NCI-H187 treated with DMSO at 0.1 percent for 48 hours (cell line): ENCODE measurements around the gene MRPL20.

Experiments
- DNase-seq: peaks from one replicate; lab custom pipeline; 2025; lab: John Stamatoyannopoulos, UW

MRPL20 gene

DNA sequence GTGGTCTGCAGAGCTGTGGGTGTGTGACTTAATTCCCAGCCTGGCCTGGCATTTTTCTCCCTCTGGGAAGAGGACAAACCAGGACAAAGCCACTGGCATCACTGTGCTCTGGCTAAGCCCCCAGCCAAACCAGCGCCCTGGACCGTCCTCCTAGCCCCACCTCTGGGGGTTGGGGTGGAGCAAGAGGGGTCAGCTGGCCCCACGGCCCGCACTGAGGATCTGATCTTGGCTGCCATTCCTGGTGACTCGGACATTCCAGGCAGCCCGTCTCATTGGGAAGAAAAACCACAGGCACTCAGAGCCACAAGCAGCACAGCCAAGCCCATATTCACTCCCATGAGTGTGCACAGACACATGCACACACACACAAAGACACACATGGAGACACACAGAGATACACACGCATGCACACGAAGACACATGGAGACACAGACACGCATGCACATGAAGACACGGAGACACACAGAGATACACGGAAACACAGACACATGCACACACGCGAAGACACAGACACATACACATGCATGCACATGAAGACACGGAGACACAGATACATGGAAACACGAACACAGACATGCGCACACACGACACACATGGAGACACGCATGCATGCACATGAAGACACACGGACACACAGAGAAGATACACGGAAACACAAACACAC lies 46.5 kb downstream of the MRPL20 start:
- no peak for DNase-seq

DNA sequence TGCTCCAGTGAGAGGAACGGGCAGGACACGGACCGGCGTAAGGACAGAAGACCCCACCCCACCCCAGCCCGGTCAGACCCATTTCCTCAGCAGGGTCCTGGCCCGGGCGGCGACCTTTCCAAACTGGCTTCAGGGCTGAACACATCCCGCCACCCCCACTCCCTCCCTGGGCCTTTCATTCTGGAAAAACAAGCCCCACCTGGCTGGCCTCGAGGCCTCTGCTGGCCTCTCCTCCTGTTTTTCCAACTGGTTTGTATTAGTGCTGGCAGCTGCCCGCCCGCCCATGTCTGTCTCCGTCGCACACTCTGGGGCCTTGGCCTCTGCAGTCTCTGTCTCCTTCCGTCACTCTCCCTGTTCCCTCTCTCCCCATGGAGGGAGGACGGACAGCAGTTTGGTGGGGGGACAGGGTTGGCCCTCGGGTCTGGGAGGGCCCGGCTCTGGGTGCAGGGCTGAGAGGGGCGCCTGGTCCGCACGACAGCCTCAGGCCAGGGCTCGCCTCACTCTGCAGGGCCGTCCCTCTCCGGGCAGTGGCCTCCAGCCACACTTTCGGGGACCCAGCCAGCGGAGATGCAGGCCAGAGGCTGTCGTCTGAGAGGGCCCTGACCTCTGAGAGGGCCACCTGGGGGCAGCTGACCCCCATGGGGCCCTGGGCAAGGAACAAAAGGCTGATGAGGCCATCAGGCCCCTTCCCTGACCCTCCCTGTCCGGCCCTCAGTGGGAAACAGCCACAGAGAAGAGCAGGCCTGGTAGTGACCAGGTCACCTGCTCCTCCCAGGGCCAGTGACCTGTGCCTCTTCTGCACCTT lies 47.2 kb downstream of the MRPL20 start:
- DNase-seq = no peak

DNA sequence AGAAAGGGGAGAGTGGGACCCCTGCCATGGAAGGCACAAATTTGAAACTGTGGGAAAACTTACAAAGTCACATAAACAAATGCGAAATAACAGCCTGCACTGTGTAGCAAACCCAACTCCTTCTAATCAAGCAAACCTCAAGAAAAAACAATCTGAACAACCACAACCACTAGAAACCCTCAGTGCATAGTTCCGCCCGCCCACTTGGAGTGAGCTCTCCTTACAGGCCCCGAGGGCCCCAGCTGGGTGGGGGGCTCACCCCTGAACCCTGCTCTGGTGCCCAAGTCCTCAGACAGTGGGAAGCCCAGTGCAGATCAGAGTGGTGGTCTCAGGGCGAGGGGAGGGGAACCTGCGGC lies 47.8 kb downstream of the MRPL20 start:
- DNase-seq = no peak

DNA sequence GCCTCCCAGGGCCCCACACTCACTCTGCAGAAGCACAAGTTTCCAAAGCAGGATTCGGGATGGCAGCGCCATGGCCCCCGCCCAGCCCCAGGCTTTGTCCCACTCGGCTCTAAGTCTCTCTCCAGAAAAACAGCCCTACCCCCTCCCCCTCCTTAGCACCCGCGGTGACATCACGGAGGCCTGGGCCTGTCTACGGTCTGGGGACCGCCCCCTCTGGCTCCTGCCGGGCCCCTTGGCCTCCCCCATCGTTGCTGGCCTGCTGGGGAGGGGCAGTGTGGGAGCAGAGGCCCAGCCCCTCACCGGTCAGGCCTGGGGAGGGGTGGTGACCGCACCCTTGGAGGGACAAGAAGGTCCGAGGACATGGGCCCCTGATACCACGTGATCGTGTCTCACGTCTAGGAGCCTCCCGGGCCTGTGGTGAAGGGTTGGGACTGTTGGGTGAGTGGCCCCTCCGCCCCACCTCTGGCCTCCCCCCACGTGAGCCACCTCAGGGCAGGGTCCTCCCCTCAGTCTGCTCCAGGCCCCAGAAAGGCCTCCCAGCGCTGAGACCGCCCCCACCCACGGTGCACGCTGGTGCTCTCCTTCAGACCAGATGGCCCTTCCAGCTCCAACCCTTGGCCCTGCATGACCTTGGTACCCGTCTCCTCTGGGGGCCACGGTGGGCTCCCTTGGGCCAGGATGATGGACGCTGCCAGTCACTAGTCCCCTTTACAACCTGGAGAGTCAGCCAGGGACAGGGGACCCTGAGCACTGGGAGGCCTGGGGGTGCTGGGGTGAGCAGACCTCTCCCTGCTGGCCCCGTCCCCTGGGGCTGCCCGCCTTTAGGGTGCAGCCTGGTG lies 48.4 kb downstream of the MRPL20 start, which contains the start of gene MXRA8:
TSS of gene MXRA8 (minus strand) at position 123 of the 839 bp plus-strand sequence. CDS start at position 72, 51 bp downstream.
- DNase-seq = no peak

DNA sequence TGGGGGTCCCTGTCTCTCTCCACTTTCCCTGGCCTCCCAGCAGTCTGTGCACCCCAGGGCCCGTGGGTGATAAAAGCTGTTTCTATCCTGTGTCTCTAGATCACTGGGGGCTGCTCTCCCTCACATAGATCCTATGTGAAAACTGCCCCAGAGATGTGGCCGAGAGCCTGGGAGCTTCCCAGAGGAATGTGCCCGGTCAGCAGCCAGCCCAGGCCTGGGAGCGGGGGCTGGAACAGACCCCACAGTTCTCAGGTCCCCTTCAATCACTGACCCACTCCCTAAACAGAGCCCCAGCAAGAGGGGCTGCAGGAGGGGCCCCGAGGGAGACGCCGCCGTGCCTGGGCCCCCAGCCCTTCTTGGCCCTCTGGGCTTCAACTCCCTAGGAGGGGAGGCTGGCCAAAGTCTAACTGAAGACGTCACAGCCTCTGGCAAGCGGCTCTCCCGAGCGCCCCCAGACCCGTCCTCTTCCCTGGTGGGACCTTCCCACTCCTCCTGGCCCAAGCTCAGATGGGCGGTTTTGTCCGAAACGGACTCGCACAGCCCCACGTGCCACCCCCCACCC lies 49.1 kb downstream of the MRPL20 start:
- no peak for DNase-seq

DNA sequence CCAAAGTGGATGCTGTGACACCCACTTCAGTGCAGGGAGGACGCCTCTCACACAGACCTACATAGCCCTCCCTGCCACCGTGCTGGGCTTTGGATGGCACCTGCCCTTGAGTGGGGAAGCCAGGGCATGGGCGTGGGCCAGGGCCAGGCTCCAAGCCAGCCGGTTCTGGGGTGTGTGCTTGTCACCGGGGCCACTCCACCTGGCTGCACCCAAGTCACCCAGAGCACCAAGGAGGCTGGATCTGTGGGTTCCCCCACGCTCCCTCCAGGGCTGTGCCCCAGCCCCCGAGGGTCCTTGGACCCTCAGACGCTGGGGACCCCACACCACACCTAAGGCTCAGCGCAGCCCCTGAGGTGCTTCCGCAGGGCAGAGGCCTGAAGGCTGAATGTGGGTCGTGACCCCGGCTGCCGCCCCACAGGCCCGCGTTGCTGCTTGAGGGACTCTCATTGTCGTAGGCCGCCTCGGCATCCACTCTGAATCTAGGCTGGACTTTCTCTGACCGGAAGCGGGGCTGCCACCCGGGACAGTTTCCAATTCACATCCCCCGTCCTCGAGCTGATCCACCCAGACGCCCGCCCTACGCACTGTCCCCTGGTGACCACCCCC lies 50.2 kb downstream of the MRPL20 start:
- DNase-seq = no peak

DNA sequence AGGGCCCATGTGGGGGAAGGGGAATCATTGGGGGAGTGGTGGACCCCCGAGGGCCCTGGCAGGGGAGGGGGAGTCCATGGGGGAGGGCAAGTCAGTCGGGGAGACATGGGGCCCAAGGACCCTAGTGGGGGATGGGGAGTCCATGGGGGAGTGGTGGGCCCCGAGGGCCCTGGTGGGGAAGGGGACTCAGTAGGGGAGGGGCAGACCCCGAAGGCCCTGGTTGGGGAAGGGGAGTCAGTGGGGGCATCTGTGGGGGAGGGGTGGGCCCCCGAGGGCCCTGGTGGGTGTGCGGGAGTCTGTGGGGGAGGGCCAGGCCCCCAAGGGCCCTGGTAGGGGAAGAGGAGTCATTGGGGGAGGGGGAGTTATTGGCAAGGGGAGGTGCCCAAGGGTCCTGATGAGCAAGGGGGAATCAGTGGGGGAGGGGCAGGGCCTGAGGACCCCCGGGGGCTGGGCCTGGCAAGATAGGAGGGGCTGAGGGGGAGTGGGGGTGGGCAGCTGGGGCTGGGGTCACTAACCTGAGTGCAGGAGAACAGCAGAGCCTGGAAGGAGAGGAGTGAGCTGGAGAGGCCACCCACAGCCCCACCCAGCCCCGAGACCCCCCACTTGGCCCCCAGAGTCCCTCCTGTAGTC lies 50.8 kb downstream of the MRPL20 start:
- DNase-seq = no peak

DNA sequence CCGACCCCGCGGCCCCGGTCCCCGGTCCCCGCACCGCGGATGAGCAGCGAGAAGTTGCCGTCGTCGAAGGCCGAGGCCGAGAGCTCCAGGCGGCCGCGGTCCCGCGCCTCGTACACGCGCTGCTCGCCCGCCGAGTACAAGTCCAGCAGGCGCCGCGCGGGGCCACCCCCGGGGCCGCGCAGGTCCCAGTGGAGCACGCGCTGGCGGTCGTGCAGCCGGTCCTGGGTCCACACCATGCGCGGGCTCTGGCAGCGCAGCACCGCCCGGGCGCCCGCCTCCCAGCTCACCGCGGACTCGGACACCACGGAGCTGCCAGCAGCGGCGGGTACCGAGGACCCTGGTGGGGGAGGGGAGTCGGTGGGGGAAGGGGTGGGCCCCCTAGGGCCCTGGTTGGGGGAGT lies 51.7 kb downstream of the MRPL20 start:
- DNase-seq = no peak

DNA sequence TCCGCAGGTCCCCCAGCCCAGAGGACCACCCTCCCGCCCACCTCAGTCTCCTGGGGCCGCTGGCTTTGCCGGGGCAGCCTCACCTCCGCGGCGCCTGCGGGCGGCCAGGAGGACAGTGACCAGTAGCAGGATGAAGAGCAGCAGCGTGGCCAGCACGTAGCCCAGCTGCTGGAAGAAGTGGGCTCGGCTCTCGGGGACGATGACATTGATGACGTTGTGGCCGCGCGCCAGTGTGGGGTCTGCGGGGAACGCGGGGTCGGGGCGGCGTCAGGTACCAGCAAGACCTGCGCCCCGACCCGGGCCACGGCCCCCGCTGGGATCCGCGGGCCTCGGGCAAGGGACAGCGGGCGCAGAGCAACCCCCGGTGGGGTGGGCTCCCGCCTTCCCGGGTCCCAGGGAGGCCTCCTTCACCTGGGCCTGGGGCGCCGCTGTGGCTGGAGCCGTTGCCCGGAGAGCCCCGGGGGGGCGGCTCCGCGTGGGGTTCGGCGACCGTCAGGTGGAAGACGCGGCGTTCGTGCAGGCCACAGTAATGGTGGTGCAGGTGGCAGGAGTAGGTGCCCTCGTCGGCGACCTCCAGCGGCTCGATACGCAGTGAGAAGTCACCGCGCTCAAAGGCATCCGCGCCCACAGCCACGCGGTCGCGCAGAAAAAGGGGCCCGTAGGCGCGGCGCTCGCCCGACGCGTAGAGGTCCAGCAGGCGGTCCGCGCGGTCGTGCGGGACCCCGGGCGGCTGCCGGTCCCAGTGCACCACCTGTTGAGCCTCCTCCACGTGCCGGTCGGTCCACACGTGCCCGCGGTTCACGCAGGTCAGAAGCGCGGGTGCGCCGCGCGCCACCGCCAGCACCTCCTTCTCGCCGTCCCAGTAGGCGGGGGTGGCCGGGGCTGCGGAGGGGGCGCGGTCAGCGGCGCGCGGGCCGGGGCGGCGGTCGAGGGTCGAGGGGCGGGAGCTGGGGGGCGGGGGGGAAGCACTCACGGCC lies 52.5 kb downstream of the MRPL20 start:
- DNase-seq = no peak

DNA sequence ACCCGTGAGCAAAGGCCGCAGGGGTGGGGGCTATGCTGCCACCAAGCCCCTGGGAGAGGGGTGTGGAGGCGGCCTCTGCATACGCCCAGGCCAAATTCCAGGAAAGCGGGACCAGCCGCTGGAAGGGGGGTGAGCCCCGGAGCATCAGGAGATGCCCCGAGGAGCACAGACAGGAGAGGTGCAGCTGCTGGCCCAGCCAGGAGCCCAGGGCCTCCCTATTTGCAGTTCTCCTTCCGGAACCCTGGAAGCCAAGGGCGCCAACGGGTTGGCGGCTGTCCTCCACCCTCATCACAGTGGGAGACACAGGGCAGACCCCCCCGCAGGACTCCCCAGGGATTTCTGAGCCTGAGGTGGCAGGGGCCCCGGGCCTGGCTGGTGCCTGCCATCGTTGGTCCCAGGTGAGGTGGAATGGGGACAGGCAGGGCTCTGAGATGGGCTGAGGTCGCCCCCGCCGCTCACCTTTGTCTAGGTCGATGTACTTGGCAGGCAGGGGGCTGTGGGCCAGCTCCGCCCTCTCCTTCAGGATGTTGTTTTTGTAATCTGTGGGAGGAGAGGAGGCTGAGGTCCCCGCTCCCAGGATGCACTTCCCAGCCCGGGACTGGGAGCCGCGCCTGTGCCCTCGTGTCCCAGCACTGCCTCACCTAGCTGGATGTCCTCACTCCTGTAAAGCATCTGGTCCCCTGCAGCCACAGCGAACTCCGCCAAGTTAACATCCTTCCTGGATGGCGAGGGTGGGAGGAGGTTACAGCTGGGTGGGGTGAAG lies 53.5 kb downstream of the MRPL20 start:
- no peak for DNase-seq

DNA sequence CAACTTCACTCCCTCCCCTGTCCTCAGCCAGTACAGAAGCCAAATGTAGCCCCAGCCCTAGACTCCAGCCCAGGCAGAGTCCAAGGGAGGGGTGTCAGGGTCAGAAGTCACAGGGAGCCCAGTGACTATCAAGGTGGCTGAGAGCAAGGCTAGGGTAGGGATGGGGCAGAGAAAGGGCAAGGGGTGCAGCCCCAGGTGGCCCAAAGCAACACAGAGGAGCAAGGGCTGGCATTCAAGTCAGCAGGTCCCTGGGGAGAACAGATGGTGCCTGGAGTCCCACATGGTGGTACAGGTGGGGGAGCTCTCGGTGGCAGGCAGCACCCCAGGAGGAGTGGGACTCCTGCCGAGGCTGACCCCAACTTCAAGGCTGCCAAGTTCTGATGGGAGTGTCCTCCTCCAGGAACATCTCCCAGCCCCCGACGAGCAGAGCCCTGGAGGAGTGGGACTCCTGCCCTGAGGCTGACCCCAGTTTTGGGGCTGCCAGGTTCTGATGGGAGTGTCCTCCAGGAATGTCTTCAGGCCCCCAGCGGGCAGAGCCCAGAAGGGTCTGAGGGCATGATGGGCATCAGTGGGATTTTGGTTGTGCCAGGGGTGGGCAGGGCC lies 54.2 kb downstream of the MRPL20 start:
- DNase-seq = no peak
